ENCODE results near the gene ANKRD23. TPM values are rescaled to one million over a fixed set of nuclear protein-coding genes. Genes with fewer than 3 reads are reported as not detected.
"Not testable (repeated sequence)": the region's sequence is repeated elsewhere in the genome, so short reads cannot be mapped to it uniquely, and the experiment has no call there.

ANKRD23 gene
- total RNA-seq, 1 donor from 2014 or later: 12.5 TPM

- Mint-ChIP-seq H3K27ac (no peak overlapping the region), H3K4me3 (no peak overlapping the region), H3K4me1 (peaks cover 29% of the 10 kb centered on the region), H3K27me3 (ENCODE audit: low read depth) (no peaks in the 10 kb centered on the region), H3K9me3 (no peaks in the 10 kb centered on the region), H3K36me3 (peaks cover 19% of the 10 kb centered on the region)
- no peak for DNase-seq (ENCODE audit: low spot score in 2 of 2, unreplicated experiment in 2 of 2)
- no peak for TF ChIP-seq CTCF (IDR thresholded peaks at IDR 0.05; ENCODE audit: unreplicated experiment)
These were observed 19.9 kb upstream of the ANKRD23 start for GRCh38 chr2:96863575-96864342.

GRCh38 chr2:96863056-96863455 is 19.2 kb upstream of the ANKRD23 start:
- H3K4me3 Mint-ChIP-seq; H3K9me3 Mint-ChIP-seq; DNase-seq (ENCODE audit: low spot score in 2 of 2, unreplicated experiment in 2 of 2); H3K27ac Mint-ChIP-seq; H3K27me3 Mint-ChIP-seq (ENCODE audit: low read depth): not testable (repeated sequence)
- H3K4me1 Mint-ChIP-seq: peaks cover 30% of the 10 kb centered on the region
- peaks cover 19% of the 10 kb centered on the region for H3K36me3 Mint-ChIP-seq

GRCh38 chr2:96861074-96861473 is 17.3 kb upstream of the ANKRD23 start:
- H3K27ac Mint-ChIP-seq: no peak overlapping the region
- H3K27me3 Mint-ChIP-seq (ENCODE audit: low read depth): no peaks in the 10 kb centered on the region
- H3K4me1 Mint-ChIP-seq: peaks cover 31% of the 10 kb centered on the region
- no peaks in the 10 kb centered on the region for H3K9me3 Mint-ChIP-seq
- no peak for TF ChIP-seq CTCF (IDR thresholded peaks at IDR 0.05; ENCODE audit: unreplicated experiment)
- peaks cover 17% of the 10 kb centered on the region for H3K36me3 Mint-ChIP-seq
- DNase-seq (ENCODE audit: low spot score in 2 of 2, unreplicated experiment in 2 of 2): no peak
- no peak overlapping the region for H3K4me3 Mint-ChIP-seq

- H3K9me3 Mint-ChIP-seq: no peaks in the 10 kb centered on the region
- H3K4me1 Mint-ChIP-seq: peaks cover 26% of the 10 kb centered on the region
- no peak overlapping the region for H3K4me3 Mint-ChIP-seq
- H3K36me3 Mint-ChIP-seq: peaks cover 13% of the 10 kb centered on the region
- DNase-seq (ENCODE audit: low spot score in 2 of 2, unreplicated experiment in 2 of 2): no peak
- TF ChIP-seq CTCF (IDR thresholded peaks at IDR 0.05; ENCODE audit: unreplicated experiment): no peak
- peak overlapping the region; percentile 66 for H3K27ac Mint-ChIP-seq
- H3K27me3 Mint-ChIP-seq (ENCODE audit: low read depth): no peaks in the 10 kb centered on the region
These were observed 16.5 kb upstream of the ANKRD23 start for GRCh38 chr2:96860065-96861029.

- no peak for DNase-seq (ENCODE audit: low spot score in 2 of 2, unreplicated experiment in 2 of 2)
- no peaks in the 10 kb centered on the region for H3K9me3 Mint-ChIP-seq
- H3K4me3 Mint-ChIP-seq: peak overlapping the region; percentile 81
- peak overlapping the region; percentile 88 for H3K27ac Mint-ChIP-seq
- no peak for TF ChIP-seq CTCF (IDR thresholded peaks at IDR 0.05; ENCODE audit: unreplicated experiment)
- H3K27me3 Mint-ChIP-seq (ENCODE audit: low read depth): no peaks in the 10 kb centered on the region
- H3K4me1 Mint-ChIP-seq: peaks cover 31% of the 10 kb centered on the region
- H3K36me3 Mint-ChIP-seq: peaks cover 13% of the 10 kb centered on the region
These were observed 15.9 kb upstream of the ANKRD23 start for GRCh38 chr2:96859681-96860064.

Data from mesothelial cell of epicardium (in vitro differentiated cells).